HG03280 (cell line): ENCODE measurements around the gene SMG1.
A peak's percentile ranks its signal among the peaks of the same experiment; 100 is the strongest.
"Not testable (repeated sequence)": the region's sequence is repeated elsewhere in the genome, so short reads cannot be mapped to it uniquely, and the experiment has no call there.

Source experiments
- ATAC-seq: cut with Tn5 transposase; IDR thresholded peaks from one replicate; pipeline ENCODE4 v1.9.1; 2021; ENCODE audit warnings: mild to moderate bottlenecking, moderate library complexity; ENCODE audit not compliant: unreplicated experiment

The SMG1 gene

DNA sequence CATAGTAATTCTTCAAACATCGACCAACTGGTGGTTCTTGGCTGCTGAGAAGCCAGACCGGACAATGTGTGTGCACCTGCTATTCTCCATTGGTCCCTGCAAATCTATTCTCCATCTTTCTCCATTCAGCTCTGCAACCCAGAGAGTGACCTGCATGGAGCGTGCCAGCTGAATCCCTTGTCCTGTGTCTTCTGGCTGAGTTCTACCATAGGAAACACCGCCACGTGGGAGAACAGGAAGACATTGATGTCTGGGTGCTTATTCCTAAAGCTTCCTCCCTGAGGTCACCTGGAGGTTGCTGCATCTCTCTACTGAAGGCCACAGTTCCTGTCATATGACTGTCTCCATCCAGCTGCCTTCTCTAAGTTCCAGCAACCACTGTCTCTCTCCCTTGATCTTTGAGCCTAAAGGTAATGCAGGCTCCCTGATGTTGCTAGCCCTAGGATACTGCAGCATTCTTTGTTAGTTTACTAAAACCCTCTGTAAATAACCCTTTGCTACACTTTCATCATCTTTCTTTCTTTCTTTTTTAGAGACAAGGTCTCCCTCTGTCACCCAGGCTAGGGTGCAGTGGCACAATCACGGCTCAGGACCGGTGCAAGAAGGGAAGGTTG, 10.6 kb upstream of the SMG1 start:
- no peak for ATAC-seq

- no peak for ATAC-seq
Observed at GRCh38 chr16:18933501-18933900, 7.3 kb upstream of the SMG1 start.

DNA sequence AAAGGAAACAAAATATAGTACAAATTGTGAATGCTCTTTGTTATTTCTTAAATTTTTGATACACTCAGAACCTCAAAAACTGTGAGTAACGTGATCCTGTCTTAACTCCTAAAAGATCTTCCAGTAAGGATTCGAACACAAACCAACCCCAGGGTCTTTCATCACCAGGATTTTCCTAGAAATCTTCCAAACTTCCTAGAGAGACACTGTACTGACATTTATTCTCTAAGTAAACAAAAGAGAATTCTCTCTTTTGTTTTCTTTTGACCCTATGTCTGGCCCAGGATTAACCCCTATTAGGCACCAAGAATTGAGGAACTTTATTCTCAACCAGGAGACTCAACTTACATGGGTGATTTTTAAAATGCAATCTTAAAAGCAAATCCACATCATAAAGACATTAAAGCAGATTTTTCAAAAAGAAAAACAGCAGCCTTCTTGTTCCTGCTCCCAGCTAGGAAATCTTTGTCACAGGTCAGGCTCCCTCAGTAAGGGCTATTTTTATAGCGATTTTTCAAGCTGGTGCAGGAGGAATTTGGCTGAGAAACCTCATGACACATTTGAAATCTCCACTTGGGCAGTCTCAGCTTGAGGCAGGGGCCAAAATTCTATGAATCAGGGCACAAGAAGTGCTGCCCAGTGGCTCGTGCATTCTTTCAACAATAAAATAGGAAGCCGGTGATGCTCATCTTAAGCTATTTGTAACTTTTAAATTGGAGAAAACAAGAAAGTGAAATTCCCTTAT, 6.2 kb upstream of the SMG1 start:
- ATAC-seq: no peak

- no peak for ATAC-seq
Observed at GRCh38 chr16:18931756-18932155, 5.5 kb upstream of the SMG1 start.

- not testable (repeated sequence) for ATAC-seq
Observed at GRCh38 chr16:18930095-18930494, 3.9 kb upstream of the SMG1 start.

DNA sequence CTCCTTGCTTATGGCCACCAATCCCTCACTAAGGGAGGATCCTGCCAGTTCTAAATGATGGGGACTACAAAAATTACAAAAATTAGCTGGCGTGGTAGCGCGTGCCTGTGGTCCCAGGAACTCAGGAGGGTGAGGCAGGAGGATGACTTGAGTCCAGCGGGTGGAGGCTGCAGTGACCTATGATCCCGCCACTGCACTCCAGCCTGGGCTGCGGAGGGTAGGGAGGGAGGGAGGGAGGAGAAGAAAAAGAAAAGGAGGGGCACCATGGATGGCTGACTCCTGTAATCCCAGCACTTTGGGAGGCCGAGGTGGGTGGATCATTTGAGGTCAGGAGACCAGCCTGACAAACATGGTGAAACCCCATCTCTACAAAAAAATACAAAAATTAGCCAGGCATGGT, 1.9 kb upstream of the SMG1 start:
- ATAC-seq: not testable (repeated sequence)

DNA sequence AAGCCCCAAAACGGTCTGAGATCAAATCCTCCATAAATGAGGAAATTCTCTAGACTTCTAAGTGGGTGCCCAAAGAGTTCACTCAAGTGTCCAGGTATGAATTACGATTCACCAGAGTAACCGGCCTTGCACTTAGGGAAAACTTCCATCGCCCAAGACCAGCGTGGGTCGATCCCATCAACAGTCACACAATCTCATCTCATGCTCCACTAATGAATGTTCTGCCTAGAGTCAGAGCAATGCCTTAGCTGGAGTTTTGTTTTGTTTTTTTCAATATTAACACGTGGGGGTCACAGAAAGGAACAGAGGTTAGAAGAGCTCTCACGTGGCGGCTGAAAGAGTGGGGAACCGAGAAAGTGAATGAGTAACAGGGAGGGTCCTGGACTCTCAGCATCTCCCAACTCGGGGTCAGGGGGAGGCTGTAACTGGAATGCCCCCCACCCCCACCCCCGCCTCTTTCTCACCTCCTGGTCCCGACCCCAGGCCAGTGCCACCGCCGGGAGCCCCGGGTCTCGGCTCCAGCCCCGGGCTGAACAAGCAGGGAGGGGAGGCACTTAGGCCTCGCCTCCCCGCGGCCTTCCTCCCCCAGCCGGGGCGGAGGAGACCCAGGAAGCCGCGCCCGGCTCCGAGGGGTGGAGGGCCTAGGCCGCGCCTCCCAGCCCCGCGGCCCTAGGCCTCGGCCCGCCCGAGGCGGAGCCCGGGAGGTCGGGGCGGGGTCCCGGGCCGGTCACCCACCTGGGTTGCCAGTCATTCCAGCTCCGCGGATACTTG, 808 bp downstream of the SMG1 start:
- ATAC-seq: peak; percentile 46

GRCh38 chr16:18923935-18924334, 2.3 kb downstream of the SMG1 start:
- not testable (repeated sequence) for ATAC-seq

- ATAC-seq: not testable (repeated sequence)
Observed at GRCh38 chr16:18923124-18923523, 3.1 kb downstream of the SMG1 start.

GRCh38 chr16:18909585-18909984, 16.6 kb downstream of the SMG1 start:
- ATAC-seq: not testable (repeated sequence)

- not testable (repeated sequence) for ATAC-seq
Observed at GRCh38 chr16:18908716-18909115, 17.5 kb downstream of the SMG1 start.

- not testable (repeated sequence) for ATAC-seq
Observed at GRCh38 chr16:18902778-18903177, 23.4 kb downstream of the SMG1 start.

DNA sequence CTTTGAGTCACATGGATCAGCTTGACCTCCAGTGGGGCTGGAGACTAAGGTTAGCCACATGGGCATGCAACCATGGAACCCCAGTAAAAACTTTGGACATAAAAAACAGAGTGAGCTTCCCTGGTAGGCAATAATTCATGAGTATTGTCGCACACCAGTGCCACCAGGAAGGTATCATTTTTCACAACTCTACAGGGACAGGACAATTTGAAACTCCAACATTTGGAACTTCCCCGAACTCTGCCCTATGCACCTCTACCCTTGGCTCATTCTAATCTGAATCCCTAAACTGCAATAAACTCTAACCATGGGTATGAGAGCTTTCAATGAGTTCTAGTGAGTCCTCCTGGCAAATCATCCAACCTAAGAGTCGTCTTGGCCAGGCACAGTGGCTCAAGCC, 24.2 kb downstream of the SMG1 start:
- not testable (repeated sequence) for ATAC-seq

DNA sequence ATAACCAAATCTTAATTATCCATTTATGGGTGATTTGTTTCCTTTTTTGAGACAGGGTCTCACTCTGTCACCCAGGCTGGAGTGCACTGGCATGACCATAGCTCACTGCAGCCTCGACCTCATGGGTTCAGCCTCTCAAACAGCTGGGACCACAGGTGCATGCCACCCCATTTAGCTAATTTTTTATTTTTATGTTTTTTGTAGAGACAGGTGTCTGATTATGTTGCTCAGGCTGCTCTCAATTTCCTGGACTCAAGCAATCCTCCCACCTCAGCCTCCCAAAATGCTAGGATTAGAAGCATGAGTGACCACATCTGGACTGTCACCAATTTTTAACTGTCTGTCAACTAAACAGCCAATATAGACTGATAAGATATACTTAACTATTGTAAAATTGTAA, 25.0 kb downstream of the SMG1 start:
- ATAC-seq: not testable (repeated sequence)

GRCh38 chr16:18884456-18884855, 41.8 kb downstream of the SMG1 start:
- not testable (repeated sequence) for ATAC-seq

GRCh38 chr16:18877734-18878133, 48.5 kb downstream of the SMG1 start:
- ATAC-seq: not testable (repeated sequence)

- ATAC-seq: not testable (repeated sequence)
Observed at GRCh38 chr16:18877259-18877658, 48.9 kb downstream of the SMG1 start.

DNA sequence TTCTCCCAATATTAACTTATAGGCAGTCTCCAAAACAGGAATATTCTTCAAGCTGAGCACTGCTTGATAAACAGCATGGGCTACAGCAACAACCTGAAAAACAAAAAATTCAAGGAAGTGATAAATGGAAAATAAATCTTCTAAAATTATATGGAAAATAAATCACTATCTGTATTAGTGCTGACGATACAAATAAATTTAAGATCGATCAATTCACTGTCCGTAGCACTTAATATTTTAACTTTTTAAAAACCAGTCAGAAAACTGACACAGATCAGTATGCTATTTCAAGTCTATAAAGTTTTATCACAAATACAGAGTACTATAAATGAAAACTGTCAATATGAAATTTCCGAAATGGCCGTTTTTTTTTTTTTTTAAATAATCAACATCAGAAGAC, 49.9 kb downstream of the SMG1 start:
- not testable (repeated sequence) for ATAC-seq

DNA sequence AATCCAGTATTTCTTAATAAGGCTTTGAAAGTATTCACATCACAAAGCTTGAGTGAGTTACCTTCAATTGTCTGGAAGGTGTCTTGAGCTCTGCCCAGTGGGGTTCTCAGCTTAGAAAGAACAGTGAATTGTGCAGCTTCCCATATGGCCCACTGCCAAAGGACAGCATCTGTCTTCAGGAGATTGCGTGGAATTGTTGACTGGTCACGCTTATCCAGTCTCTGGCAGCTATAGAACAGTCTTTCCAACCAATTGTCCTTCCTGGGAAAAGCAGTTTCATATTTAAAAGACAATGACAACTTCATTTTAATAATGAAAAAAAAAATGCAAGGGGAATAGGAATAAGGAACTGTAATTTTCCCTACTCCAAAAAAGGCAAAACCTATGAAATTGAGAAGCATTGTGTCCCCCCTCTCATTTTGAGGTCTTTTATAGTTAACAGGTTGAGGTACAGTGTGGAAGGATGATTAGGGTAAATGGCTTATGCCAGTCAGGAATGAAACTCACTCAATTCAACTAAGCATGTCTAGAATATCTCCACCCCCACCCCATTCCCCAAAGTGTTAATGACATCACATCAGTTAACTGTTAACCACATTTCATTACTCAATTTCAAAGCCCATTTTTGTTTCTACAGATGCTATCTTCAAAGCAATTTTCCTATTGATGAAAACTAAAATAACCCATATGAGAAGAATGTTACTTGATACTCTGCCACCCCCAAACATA, 57.0 kb downstream of the SMG1 start:
- ATAC-seq: not testable (repeated sequence)

DNA sequence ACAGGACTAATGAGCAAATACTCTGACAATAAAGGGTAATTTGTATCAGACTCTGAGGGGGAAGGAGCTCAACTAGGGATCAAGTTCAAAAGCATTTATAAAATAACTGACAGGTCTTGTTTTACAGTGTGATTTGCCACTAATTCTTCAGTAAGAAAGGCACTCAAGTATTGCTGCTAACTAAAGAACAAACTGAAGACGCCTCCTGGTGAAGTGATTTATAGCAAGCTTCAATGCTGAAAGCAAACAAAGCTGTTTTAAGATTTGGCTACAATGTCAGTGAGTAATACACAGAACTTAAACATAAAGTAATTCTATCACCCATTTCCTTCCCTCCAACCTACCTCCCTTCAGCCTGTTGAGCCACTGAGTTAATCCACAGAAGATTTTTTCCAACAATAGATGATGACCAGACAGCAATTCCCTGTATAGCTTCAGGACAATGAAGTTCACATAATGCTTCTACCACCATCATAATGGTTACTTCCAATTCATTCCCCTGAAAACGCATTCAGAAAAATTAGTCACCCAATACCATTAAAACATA, 59.9 kb downstream of the SMG1 start:
- not testable (repeated sequence) for ATAC-seq

DNA sequence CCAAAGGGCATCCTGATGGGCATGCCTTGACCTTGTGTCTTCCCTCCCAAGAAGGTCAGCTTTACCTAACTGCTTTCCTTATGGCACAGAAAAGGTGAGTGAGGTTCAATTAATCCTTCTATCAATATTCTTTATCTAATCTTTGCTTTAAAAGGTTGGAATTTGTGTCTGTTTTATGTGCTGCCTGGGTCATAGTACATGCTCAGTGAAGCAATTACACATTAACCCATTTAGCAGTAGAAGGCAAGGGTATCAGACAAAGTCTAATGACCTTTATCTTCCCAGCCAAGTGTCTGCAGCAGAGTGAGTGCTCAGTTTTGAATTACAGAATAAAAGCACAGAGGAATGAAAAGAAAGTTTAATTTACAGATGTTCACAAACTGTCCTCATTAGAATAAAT, 63.3 kb downstream of the SMG1 start:
- not testable (repeated sequence) for ATAC-seq
